A549 (cell line): ENCODE measurements around the gene TMEM250.

Source experiments
- EP300 ChIP-seq, 2 experiments: fragments of >200 bp; sonication (Bioruptor Twin); formaldehyde crosslinking; IDR thresholded peaks; 2 replicates in 1 of 2; 3 replicates in 1 of 2; pipeline ENCODE4 v1.6.1; 2016 to 2017
- POLR2A ChIP-seq: IDR thresholded peaks from 2 replicates; pipeline ENCODE4 v1.6.1; 2012; ENCODE audit warnings: mild to moderate bottlenecking, low read length
- TF ChIP-seq, protein P1 (sequence below): fragments of >200 bp; sonication (Bioruptor Twin); formaldehyde crosslinking; IDR thresholded peaks from 3 replicates; pipeline ENCODE4 v1.5.1; 2016

DNA sequence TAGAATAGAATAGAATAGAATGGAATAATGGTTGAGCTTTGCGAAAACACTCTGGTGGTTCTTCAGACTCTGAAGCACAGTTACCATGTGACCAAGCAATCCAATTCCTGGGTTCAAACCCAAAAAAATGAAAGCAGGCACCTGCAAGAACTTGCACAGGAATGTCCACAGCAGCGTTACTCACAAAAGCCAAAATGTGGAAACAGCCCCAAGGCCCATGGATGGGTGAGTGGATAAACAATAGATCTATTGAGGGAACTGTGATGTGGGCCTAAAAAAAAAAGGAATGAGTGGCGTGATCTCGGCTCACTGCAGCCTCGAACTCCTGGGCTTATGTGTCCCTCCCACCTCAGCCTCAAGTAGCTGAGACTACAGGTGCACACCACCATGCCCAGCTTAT, 21.4 kb upstream of the TMEM250 start:
- TF ChIP-seq, protein P1, sequence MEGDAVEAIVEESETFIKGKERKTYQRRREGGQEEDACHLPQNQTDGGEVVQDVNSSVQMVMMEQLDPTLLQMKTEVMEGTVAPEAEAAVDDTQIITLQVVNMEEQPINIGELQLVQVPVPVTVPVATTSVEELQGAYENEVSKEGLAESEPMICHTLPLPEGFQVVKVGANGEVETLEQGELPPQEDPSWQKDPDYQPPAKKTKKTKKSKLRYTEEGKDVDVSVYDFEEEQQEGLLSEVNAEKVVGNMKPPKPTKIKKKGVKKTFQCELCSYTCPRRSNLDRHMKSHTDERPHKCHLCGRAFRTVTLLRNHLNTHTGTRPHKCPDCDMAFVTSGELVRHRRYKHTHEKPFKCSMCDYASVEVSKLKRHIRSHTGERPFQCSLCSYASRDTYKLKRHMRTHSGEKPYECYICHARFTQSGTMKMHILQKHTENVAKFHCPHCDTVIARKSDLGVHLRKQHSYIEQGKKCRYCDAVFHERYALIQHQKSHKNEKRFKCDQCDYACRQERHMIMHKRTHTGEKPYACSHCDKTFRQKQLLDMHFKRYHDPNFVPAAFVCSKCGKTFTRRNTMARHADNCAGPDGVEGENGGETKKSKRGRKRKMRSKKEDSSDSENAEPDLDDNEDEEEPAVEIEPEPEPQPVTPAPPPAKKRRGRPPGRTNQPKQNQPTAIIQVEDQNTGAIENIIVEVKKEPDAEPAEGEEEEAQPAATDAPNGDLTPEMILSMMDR: no peak
- TF ChIP-seq EP300 (IDR thresholded peaks at IDR 0.05) (no peak), POLR2A (no peak)
